GM19438 (cell line): ENCODE measurements around the gene CMTM7.
"Not testable (repeated sequence)": the region's sequence is repeated elsewhere in the genome, so short reads cannot be mapped to it uniquely, and the experiment has no call there.

Experiments used
- ATAC-seq: cut with Tn5 transposase; IDR thresholded peaks from one replicate; pipeline ENCODE4 v1.9.1; 2021; ENCODE audit warnings: low read depth; ENCODE audit not compliant: unreplicated experiment

CMTM7 gene

DNA sequence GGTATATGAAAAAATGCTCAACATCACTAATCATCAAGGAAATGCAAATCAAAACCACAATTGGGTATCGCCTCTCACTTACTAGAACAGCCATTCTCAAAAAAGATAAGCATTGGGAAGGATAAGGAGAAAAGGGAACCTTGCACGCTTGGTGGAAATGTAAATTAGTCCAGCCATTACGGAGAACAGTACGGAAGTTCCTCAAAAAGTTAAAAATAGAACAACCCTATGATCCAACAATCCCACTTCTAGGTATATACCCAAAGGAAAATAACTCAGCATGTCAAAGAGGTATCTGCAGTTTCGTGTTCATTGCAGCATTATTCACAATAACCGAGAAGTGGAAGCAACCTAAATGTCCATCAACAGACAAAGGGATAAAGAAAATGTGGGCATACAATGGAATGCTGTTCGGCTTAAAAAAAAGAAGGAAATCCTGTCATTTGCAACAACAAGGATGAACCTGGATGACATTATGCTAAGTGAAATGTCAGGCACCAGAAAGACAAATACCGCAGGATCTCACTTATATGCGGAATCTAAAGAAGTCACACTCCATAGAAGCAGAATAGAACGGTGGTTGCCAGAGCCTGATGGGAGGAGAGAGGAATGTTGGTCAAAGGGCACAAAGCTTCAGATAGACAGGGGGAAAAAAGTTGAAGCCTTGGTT, 11.7 kb upstream of the CMTM7 start:
- ATAC-seq: no peak

DNA sequence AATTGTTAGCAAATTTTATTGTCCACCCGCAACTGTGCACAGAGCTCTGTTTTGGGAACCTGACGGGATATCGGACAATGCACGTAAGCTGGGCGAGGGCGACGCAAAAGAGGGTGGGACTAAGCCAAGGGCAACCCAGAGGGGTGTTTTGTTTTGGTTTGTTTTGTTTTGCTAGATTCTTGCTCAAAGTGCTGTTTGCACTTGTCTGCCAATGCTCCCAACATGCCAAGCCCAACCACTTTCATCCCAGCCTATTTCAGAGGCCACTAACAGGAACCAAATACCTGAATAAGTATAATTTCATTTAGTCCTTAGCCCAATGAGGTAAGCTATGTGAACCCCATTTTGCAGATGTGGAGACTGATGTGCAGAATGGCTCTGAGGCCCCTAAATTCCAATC, 9.7 kb upstream of the CMTM7 start:
- no peak for ATAC-seq

- no peak for ATAC-seq
Observed at GRCh38 chr3:32383136-32383711, 8.4 kb upstream of the CMTM7 start.

DNA sequence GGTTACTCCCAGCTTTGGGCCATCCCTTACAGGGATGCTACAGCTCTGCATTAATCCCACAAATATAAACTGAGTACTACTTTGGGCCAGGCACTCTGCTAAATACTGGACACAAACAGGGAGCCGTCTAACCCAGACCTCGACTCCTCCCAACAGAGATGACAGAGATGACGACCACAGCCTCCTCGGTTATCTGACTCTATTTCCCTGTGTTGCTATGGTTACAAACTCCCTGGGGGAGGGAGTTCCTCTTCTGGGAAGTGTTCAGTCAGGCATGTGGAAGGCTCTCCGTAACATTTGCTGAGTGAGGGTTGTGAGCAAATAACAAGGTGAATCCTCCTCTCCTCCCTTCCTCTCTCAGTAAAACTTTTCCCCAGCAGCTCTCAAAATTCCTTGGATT, 6.7 kb upstream of the CMTM7 start:
- no peak for ATAC-seq

DNA sequence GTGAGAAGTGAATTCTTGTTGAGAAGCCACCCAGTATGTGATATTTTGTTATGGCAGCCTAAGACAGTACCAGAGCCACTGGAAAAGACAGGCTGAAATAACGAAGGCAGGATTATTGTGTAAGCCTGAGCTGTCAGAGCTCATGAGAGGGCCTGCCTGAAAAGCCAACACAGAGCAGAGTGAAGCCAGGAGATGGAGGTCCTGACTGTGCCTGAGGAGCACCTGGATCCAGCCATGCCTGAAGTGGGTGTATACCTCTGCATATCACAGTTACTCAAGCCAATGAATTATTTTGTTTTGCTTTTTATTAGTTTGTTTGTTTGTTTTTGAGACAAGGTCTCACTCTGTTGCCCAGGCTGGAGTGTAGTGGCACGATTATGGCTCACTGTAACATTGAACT, 4.1 kb upstream of the CMTM7 start:
- ATAC-seq: no peak

GRCh38 chr3:32389577-32389976, 2.1 kb upstream of the CMTM7 start:
- ATAC-seq: not testable (repeated sequence)

DNA sequence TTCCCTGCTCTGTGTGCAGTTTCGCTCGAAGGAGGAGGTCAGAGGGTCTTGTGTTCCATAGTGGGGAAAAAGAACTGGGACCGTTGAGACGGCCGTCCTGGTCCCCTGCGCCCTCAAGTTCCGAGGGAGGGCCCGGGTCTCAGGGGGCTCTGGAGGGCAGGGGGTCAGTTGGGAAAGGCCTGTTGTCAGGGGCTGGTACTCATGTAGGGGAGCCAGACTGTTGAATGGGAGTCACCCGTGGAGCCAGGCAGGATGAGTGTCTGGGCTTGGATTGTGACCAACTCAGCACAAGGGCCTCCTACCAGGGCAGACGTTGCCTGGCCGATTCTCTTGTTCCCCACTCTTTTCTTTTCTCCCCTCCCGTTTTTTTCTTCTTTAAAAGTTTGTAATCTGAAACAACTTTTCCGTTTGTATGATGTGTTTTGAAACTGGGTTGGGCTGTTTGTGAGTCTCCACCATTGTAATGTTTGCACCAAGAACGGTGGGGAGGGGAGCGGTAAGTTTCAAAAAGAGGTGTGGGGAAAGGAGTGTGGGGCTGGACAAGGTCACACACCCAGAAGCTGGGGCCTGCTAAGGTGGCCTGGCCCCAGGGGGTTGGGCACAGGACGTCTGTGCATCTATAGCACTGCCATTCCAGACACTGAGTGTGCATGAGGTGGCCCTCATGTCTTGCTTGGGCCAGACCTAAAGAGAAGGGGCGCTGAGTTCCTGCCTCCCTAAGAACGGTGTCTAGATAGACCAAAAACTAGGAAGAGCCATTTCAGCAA, 1.1 kb downstream of the CMTM7 start:
- ATAC-seq: no peak

- ATAC-seq: no peak
Observed at GRCh38 chr3:32395496-32395895, 3.8 kb downstream of the CMTM7 start.

DNA sequence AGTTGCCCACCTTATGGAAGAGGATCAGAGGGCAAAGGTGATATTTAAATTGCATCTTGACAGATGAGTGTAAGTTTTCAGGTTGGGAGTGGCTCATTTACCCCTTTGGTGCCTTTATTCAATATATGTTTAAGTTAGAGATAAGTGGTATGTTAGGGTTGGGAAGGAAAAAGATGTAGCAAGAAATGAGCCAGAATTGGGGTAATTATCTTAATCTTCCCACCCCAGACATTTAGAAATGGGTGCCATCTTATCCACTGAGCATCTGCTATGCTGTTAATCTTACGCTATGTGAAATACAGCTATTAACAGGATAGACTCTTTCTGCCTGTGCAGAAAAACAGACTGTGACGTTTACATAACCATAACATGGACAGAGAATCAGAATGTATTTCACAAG, 6.3 kb downstream of the CMTM7 start:
- no peak for ATAC-seq

DNA sequence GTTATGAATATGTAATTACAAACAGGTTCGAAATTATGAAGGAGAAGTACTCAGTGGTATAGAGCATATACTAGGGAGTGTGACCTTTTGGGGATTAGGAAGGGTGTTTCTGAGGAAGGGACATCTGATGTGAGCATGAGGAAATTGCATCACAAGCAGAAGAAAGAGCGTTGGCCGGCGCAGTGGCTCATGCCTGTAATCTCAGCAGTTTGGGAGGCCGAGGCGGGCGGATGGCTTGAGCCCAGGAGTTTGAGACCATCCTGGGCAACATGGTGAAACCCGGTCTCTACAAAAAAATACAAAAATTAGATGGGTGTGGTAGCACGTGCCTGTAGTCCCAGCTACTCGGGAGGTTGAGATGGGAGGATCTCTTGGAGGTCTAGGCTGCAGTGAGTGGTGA, 6.9 kb downstream of the CMTM7 start:
- no peak for ATAC-seq

DNA sequence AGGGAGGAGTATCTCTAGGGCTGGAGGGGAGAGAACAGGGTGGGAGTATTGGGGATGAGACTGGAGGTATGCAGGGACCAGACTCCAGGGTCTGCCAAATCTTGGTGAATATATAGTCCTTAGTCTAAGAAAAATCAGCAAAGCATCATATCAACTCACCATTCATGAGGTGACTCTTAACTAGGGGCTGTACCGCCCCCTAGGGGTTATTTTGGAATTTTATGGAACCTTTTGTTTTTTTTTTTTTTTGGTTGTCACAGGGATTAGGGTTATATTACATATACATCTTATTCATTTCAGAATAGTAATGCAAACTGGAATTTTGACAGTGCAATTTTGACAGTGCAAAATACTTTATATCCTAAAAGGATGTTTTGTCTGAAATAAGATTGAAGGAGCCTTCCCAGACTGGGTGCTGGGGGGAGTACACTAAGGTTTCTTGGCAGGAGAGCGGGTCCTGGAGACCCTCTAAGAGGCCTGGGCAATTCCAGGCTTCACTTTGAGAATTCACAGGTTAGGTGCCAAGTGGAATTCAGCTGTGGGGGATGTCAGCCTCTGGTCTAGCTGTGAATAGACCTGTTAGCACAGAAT, 7.5 kb downstream of the CMTM7 start:
- ATAC-seq: no peak

- no peak for ATAC-seq
Observed at GRCh38 chr3:32401126-32401525, 9.5 kb downstream of the CMTM7 start.

DNA sequence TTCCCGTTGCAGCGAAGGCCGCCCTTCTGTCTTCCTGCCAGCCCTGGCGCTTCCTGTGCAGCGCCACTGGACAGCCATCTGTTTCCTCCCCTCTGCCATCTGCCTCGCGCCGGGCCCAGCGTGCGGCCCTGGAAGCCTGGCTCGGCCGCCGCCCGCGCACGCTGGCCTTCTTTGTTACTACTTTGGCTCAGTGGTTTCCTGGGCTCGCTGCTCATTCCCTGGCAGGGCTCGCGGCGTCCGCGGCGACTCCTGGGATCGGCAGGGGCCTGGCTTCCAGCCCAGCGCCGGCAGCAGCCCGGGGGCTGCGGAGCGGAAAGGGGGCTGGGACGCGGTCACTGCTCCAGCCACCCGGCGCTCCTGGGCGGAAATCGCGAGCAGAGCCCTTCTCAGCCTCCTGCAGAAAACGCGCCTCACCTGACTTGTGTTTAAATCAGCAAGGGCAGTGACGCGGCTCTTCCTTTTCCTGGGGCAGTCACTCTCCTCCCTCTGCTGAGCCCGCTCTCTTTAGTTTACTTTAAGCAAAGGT, 10.0 kb downstream of the CMTM7 start:
- ATAC-seq: peak; percentile 67

DNA sequence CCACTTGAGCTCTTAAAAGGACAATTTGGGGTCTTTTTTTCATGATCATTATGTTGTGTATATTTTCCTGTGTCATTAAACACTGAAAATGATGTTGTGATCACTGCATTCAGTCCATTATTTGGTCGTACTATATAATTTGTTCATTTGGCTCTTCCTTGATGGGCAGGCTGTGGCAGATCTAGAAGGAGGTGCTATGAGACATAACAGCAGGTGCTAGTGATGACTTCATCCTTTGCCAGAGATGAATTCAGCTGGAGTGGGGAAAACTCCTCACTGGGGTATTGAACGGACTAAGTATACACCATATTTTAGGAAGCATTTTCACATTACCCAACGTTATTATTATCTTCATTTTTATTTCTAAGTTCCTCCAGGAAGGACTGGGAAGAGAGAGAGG, 12.0 kb downstream of the CMTM7 start:
- no peak for ATAC-seq

- ATAC-seq: no peak
Observed at GRCh38 chr3:32404714-32405113, 13.1 kb downstream of the CMTM7 start.

DNA sequence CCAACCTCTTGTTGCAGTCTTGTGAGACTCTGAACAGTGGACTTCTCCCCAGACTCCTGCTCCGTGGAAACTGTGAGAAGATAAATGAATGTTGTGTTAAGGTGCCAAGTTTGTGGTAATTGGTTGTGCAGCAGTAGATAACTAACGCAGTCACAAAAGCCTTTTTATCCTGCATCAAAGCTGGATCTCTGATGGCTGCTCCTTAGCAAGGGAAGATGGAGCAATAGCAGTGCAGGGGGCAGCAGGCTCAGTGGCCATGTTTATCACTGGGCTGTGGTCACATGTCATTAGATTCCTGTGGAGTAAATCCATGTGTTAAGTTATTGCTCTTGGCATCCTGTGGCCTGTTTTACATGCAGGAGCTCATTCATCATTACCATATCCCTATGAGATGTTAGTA, 13.5 kb downstream of the CMTM7 start:
- ATAC-seq: no peak

DNA sequence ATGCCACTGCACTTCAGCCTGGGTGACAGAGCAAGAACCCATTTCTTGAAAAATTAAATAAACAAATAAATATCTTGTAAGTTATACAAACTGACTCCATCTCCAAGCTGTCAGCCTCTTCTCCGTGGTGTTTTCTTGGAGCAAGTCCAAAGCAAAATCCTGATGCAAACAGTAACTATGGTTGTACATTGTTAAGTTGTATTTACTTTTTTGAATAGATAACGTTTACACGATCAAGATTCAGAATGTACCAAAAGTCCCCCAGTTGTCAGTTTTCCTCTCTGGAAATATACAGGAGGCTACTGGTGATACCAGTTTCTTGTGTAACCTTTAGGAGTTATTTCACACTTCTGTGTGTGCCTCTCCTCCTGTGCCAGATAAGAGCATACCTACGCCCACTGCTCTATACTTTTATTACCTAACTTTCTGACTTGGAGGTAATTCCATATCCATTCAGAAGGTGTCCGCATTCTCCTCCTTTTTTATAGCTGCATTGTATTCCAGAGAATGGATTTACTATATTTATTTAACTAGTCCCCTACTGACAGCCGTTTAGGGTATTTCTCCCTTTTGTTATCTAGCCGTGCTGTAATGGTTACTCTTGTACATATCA, 14.2 kb downstream of the CMTM7 start:
- no peak for ATAC-seq

DNA sequence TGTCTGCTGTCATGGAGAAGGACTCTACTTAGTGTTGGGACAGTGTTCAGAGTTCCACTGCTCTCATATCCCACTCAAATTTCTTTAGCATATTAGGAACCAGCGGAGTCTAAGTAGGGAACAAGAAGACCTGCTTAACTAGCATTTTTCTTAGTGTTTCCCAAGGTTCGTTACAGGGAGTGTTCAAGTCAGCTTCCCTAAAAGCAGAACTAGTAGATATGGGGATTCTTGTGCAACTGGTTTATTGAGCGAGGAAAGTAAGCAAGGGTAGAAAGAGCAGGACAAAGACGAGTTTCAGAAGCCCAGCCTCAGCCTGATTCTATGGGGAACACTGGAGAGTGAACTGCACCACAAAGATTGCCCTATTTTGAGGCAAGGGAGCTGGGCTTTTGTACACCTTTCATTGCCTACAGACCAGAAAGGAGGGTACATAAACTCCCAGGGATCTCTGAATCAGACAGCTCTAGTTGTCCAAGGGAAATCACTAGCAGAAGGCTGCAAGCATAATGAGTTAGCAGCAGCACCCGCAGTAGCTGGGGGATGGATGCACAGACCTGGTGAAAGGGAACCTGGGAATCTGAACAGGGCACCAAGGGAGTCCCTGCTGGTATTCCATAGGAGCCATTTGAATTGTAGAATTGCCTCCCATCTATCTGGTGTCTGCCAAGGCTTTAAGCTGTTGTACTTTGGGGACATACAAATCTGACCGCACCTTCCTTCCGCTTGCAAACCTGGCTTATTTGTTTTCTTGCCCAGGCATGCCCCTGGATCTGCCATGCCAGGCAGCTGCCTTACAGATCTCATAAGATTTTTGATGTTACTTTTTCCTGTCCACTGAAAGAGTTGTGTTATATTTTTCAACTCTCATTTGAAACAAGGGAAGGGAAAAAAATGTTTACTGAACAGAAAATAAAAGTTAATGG, 15.1 kb downstream of the CMTM7 start:
- ATAC-seq: no peak

- no peak for ATAC-seq
Observed at GRCh38 chr3:32410367-32411246, 19.0 kb downstream of the CMTM7 start.
